NCI-H2107 (cell line): ENCODE data around the gene RAB8B.

Experiments
- DNase-seq: peaks from one replicate; lab custom pipeline; 2025; lab: John Stamatoyannopoulos, UW

RAB8B gene

GRCh38 chr15:63185206-63185605, 4.2 kb upstream of the RAB8B start:
- no peak for DNase-seq

- no peak for DNase-seq
Measured at GRCh38 chr15:63186065-63186464, 3.3 kb upstream of the RAB8B start.

GRCh38 chr15:63187589-63188226, 1.7 kb upstream of the RAB8B start:
- no peak for DNase-seq

- no peak for DNase-seq
Measured at GRCh38 chr15:63188247-63188925, 1.0 kb upstream of the RAB8B start.

- no peak for DNase-seq
Measured at GRCh38 chr15:63189941-63190768, 749 bp downstream of the RAB8B start.

- no peak for DNase-seq
Measured at GRCh38 chr15:63190769-63191649, 1.6 kb downstream of the RAB8B start.

- DNase-seq = no peak
Measured at GRCh38 chr15:63191895-63192618, 2.7 kb downstream of the RAB8B start.

GRCh38 chr15:63192619-63193206, 3.3 kb downstream of the RAB8B start:
- no peak for DNase-seq

- DNase-seq = no peak
Measured at GRCh38 chr15:63194302-63194701, 4.9 kb downstream of the RAB8B start.

- no peak for DNase-seq
Measured at GRCh38 chr15:63194880-63195568, 5.6 kb downstream of the RAB8B start.

- no peak for DNase-seq
Measured at GRCh38 chr15:63195569-63196015, 6.2 kb downstream of the RAB8B start.

- no peak for DNase-seq
Measured at GRCh38 chr15:63196842-63197241, 7.4 kb downstream of the RAB8B start.

GRCh38 chr15:63197626-63198025, 8.2 kb downstream of the RAB8B start:
- DNase-seq = no peak

GRCh38 chr15:63198371-63199250, 9.2 kb downstream of the RAB8B start:
- peak; percentile 16 for DNase-seq

- no peak for DNase-seq
Measured at GRCh38 chr15:63200464-63201249, 11.3 kb downstream of the RAB8B start.

- no peak for DNase-seq
Measured at GRCh38 chr15:63202861-63203260, 13.5 kb downstream of the RAB8B start.

GRCh38 chr15:63203451-63204090, 14.2 kb downstream of the RAB8B start:
- no peak for DNase-seq

- DNase-seq = no peak
Measured at GRCh38 chr15:63206079-63206478, 16.7 kb downstream of the RAB8B start.
